Activated CD8-positive, alpha-beta memory T cell treated with anti-CD3 and anti-CD28 coated beads for 36 hours (primary cell): Measurements from ENCODE around the gene JPH3. TPM values are rescaled to one million over a fixed set of nuclear protein-coding genes. Genes with fewer than 3 reads are reported as not detected.
"Not testable (repeated sequence)": the region's sequence is repeated elsewhere in the genome, so short reads cannot be mapped to it uniquely, and the experiment has no call there.

Experiments used
- CTCF ChIA-PET: fragments of 350-600 bp; sonication (Branson Sonifier 250); formaldehyde crosslinking; loops from one replicate; lab custom pipeline; 2021; ENCODE audit warnings: antibody characterized with exemption; lab: Charles Lee
- POLR2A ChIA-PET: fragments of 350-600 bp; sonication (Branson Sonifier 250); formaldehyde crosslinking; loops from one replicate; lab custom pipeline; 2021; ENCODE audit warnings: antibody characterized with exemption; lab: Charles Lee
- total RNA-seq, 2 experiments: library from RNA; stranded (reverse); gene quantifications; one replicate each; pipeline ENCODE4 v1.2.3, GENCODE V29; 2021

The JPH3 gene
- total RNA-seq, 2 experiments from 2014 or later, result not detected

GRCh38 chr16:87662254-87663204 lies 60.2 kb downstream of the JPH3 start:
- ChIA-PET POLR2A (no interaction called here), CTCF (interaction anchor here (0.9 kb wide), 1 partner anchor 26 kb away, joined by 3 read pairs; no protein-coding TSS in a partner anchor)

GRCh38 chr16:87664792-87665191 lies 62.5 kb downstream of the JPH3 start:
- ChIA-PET POLR2A (no interaction called here), CTCF (interaction anchor here (0.8 kb wide), 1 partner anchor 29 kb away, joined by 3 read pairs; no protein-coding TSS in a partner anchor)

DNA sequence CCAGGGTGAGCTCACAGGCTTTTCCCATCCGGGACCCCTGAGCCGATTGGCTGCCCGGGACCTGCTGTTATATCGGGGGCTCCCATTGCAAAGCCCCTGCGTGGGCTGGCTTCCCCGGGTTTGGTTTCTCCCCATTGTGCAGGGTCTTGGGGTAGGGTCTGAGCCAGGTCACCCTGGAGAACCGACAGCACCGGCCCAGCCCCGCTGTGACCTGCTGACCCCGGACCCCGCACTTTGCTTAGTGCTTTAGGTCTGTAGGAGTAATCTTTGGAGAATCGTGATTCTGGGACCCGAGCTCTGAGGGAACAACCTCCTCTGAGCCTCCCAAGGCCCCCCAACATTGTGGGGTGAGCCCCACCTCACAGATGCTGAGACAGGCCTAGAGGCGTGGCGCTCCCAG lies 62.9 kb downstream of the JPH3 start:
- ChIA-PET POLR2A (no interaction called here), CTCF (interaction anchor here (0.8 kb wide), 1 partner anchor 30 kb away, joined by 3 read pairs; no protein-coding TSS in a partner anchor)

GRCh38 chr16:87666919-87667318 lies 64.6 kb downstream of the JPH3 start:
- CTCF ChIA-PET, result no interaction called here
- POLR2A ChIA-PET, result no interaction called here

DNA sequence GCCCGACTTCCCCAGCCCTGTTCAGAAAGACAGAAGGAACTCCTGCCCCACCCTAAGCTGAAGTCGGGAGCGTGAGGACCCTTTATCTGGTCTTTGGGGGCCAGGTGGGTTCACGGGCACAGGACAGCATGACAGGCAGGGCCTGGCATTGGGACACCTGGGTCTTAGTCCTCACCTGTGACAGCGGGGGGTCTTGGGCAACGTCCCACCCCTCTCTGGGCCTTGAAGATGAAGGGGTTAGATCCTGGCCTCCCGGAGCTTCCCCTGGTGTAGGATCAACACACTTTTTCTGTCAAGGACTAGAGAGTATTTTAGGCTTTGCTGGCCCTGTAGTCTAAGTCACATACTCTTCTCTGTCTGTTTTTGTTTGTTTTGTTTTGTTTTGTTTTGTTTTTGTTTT lies 65.1 kb downstream of the JPH3 start:
- CTCF ChIA-PET, result no interaction called here
- POLR2A ChIA-PET, result no interaction called here

DNA sequence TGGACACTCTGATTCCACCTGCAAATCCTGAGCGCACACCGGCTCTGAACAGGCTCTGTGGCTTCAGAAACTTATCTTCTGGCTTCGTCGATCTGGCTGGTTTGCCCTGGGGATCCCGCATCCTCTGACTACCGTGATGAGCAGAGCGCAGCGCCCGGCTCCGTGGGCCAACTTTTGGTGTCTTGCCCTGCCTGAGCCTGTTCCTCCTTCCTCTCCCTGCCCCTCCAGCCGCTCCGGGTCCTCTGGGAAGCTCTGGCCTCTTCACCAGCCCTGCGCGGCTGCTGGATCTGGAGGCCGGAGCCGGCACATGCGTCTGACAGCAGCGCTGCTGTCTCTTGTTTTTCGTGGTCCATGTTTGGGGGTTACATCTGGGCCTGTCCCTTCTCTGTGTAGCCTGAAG lies 65.6 kb downstream of the JPH3 start:
- CTCF ChIA-PET, result no interaction called here
- POLR2A ChIA-PET, result no interaction called here

GRCh38 chr16:87669672-87670071 lies 67.4 kb downstream of the JPH3 start:
- CTCF ChIA-PET, result interaction anchor here (0.6 kb wide), 1 partner anchor 18 kb away, joined by 3 read pairs; no protein-coding TSS in a partner anchor
- POLR2A ChIA-PET, result no interaction called here

DNA sequence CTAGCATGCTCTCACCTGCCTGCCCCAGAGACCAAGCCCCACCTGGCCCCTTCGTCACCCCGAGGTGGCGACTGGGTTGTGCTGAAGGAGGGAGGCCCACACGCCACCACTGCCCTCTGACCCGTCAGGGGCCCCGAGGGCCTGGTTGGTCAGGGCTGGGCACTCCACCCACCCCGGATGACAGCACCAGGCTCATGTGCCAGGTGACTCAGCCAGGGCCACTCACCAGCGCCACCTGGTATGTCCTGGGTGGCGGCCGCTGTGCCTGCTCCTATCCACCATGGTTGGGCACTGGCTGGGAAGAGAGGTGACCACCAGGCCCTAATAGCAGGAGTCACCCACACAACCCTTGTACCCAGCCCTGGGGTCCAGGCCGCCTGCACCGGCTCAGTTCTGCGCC lies 68.9 kb downstream of the JPH3 start:
- POLR2A ChIA-PET, result no interaction called here

GRCh38 chr16:87671715-87672270 lies 69.5 kb downstream of the JPH3 start:
- ChIA-PET CTCF (no interaction called here), POLR2A (no interaction called here)

More for the DNA sequence above, 68.9 kb downstream of the JPH3 start:
- CTCF ChIA-PET, result no interaction called here

DNA sequence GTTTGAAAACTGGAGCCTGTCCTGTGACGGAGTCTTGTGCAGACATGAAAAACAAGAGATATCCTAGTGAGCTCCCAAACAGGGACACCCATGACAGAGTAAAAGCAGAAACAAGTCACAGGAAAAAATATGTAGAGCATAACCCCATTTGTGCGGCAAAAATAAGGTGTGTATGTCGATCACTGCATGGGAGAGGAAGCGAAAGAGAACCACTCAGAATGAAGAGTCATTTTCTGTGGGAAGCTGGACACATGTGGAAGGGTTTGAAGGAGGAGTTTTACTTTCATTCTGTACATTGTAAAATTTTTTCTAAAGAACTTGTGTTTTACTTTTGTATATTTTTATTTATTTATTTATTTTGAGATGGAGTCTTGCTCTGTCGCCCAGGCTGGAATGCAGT lies 72.1 kb downstream of the JPH3 start:
- POLR2A ChIA-PET, result no interaction called here

DNA sequence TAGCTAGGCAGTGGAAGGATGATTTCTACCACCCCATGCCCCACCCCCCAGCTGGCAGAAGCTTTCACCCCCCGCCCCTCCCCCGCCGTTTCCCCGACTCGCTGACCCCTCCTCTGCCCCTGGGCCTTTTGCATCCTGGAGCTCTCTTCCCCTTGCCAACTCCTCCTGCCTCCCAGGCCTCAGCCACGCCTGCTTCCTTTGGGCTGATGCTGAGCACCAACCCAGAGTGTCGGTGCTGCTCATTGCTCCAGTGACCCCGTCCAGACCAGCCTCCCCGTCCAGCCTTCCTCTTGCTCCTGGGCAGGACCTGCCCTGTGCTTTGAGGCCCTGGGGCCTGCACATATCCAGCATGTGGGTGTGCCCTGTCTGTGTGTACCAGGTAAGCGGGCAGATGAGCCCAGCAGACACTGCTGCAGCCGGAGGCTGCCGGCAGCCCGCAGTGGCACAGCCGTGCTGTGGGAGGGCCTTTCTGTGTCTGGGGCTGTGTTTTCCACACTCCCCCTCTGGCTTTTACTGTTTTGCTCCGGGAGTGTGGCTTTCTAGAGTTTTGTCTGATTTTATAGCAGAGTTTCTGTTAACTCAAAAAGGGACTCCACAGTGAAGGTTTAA lies 72.9 kb downstream of the JPH3 start:
- ChIA-PET CTCF (interaction anchor here (0.6 kb wide), 1 partner anchor 1654 kb away, joined by 4 read pairs; no protein-coding TSS in a partner anchor), POLR2A (no interaction called here)

More for the DNA sequence above, 72.1 kb downstream of the JPH3 start:
- CTCF ChIA-PET, result no interaction called here

- CTCF ChIA-PET, result no interaction called here
- POLR2A ChIA-PET, result no interaction called here
These were observed 75.5 kb downstream of the JPH3 start for GRCh38 chr16:87677830-87678229.

DNA sequence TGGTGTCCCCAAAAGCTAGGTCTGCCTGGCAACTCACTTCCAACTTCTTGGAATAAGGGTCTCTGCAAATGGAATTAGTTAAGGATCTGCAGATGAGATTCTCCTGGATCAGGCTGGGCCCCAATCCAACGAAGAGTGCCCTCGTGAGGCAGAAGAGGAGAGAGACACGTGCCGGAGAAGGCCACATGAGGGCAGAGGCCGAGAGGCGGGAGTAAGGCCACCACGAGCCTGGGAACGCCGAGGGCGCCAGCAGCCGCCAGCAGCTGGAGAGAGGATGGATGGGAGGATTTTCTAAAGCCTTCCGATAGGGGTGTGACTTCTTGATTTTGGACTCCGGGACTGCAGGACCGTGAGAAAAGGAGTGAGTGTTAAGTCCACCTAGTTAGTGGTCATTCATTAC lies 76.3 kb downstream of the JPH3 start:
- ChIA-PET POLR2A (no interaction called here), CTCF (no interaction called here)

GRCh38 chr16:87679593-87680271 lies 77.4 kb downstream of the JPH3 start:
- ChIA-PET CTCF (interaction anchor here (0.6 kb wide), 1 partner anchor 97 kb away, joined by 3 read pairs; no protein-coding TSS in a partner anchor), POLR2A (no interaction called here)

GRCh38 chr16:87680272-87680644 lies 78.0 kb downstream of the JPH3 start:
- POLR2A ChIA-PET, result no interaction called here

GRCh38 chr16:87681051-87681602 lies 78.8 kb downstream of the JPH3 start:
- CTCF ChIA-PET, POLR2A ChIA-PET: not testable (repeated sequence)

More at GRCh38 chr16:87680272-87680644, 78.0 kb downstream of the JPH3 start:
- CTCF ChIA-PET, result no interaction called here

DNA sequence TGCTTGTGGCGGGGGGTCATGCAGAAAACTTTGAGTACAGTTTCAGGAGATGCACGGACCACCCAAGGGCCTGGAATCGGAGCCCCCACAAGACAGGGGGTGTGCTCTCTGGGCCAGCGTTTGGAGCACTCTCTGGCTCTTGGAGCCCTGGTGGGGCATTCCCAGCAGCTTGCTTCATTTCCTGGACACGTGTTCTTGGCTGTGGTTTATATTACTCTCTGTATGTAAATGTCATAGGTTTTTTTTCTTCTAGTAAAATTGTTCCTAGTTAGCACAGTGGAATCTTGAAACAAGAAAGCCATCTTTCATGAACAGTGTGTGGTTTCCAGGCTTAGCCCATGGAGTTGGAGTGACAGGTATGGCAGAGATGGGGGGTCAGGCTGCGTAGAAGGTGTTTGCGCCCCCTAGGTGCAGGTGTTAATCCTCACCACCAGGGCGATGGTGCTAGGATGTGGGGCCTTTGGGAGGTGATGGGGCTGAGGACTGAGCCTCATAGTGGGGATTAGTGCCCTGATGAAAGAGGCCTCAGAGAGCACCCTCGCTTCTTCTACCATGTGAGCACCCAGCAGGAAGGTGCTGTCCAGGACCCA lies 79.8 kb downstream of the JPH3 start:
- POLR2A ChIA-PET, result no interaction called here
- CTCF ChIA-PET, result no interaction called here

DNA sequence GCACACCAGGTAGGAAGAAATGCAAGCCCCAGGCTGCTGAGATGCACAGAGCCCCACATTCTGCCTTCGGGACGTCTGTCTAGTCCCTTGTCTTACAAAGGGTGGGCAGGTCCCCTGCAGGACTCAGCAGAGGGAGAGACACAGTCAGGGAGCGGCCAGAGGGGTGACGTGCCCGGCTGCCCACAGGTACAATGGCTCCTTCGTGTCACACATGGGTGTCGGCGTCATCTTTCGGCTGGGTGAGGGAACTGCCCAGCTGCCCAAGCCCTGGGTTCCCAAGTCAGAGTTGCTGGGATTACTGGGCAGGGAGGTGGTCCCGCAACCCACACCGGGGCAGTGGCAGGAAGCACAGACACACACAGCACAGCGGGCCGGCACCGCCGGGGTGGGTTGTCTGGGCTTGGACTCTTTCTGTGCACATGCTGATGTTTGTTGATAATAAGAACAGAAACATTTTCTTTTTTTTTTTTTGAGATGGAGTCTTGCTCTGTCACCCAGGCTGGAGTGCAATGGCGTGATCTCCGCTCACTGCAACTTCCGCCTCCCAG lies 80.6 kb downstream of the JPH3 start:
- CTCF ChIA-PET, result no interaction called here
- POLR2A ChIA-PET, result no interaction called here
